Measurements from ENCODE around the gene GABBR2.

The GABBR2 gene

DNA sequence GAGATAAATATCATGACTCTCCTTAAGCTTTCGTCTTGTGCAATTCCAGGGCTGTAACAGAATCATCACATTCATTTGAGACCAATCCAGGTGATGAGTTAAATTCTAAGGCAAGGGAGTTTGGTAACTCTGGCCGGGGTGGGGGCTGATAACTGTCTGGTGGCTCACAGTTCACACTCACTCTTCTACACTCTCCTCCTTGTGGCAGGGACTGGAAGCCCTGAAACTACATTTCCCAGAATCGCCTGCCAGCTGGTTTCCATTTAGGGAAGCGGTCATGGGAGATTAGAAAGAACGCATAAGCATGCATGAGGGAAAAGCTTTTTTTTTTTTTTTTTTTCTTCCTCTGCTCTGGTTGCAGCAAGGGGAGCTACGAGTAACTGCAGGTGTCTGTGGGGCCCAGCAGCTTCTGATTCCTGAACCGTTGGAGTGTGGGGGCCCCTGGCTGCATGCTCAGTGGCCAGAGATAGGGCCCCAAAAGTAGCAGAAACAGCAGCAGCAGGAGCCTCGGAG lies 298.5 kb downstream of the GABBR2 start:
- Histone ChIP-seq H3K9me3 (ENCODE audit: control insufficient read depth, low read length) (no peaks in the 10 kb centered on the region), H3K27ac (ENCODE audit: insufficient read depth, low read length, poor library complexity, severe bottlenecking) (no peak overlapping the region), H3K4me3 (ENCODE audit: insufficient read depth, low read depth, low read length, poor library complexity, severe bottlenecking) (no peak overlapping the region), H3K36me3 (ENCODE audit: control insufficient read depth, insufficient read depth, low read length) (no peaks in the 10 kb centered on the region), H3K4me1 (ENCODE audit: control insufficient read depth, insufficient read depth, low read length, poor library complexity, severe bottlenecking) (no peaks in the 10 kb centered on the region), H3K27me3 (replicated peaks; ENCODE audit: control insufficient read depth, insufficient read depth, low read length, poor library complexity, severe bottlenecking) (no peaks in the 10 kb centered on the region)
- DNase-seq, result no peak

DNA sequence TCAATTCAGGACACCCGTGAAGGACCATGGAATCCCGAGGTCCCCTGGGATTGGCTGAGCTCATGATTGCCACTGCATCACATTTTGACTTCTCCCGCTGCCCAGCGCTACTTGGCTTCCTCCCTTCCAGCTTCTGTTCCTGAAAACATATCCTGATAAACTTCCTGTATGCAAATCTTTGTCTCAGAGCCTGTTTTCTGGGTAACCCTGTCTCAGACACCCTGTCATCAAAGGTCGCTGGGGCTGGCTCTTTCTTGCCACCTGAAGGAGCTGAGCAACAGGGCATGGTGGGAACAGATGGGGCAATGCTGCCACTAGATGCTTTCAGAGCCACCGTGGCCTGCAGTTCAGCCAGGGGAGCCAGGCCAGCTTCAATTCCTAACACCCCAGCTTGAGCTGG lies 299.0 kb downstream of the GABBR2 start:
- DNase-seq, result no peak
- Histone ChIP-seq H3K27ac (ENCODE audit: insufficient read depth, low read length, poor library complexity, severe bottlenecking) (no peak overlapping the region), H3K4me1 (ENCODE audit: control insufficient read depth, insufficient read depth, low read length, poor library complexity, severe bottlenecking) (no peaks in the 10 kb centered on the region), H3K9me3 (ENCODE audit: control insufficient read depth, low read length) (no peaks in the 10 kb centered on the region), H3K4me3 (ENCODE audit: insufficient read depth, low read depth, low read length, poor library complexity, severe bottlenecking) (no peak overlapping the region), H3K36me3 (ENCODE audit: control insufficient read depth, insufficient read depth, low read length) (no peaks in the 10 kb centered on the region), H3K27me3 (replicated peaks; ENCODE audit: control insufficient read depth, insufficient read depth, low read length, poor library complexity, severe bottlenecking) (no peaks in the 10 kb centered on the region)

GRCh38 chr9:98406469-98406868 lies 302.3 kb downstream of the GABBR2 start:
- no peaks in the 10 kb centered on the region for H3K9me3 ChIP-seq (ENCODE audit: control insufficient read depth, low read length)
- no peak overlapping the region for H3K4me3 ChIP-seq (ENCODE audit: insufficient read depth, low read depth, low read length, poor library complexity, severe bottlenecking)
- no peaks in the 10 kb centered on the region for H3K36me3 ChIP-seq (ENCODE audit: control insufficient read depth, insufficient read depth, low read length)
- H3K27me3 ChIP-seq (replicated peaks; ENCODE audit: control insufficient read depth, insufficient read depth, low read length, poor library complexity, severe bottlenecking), result no peaks in the 10 kb centered on the region
- no peaks in the 10 kb centered on the region for H3K4me1 ChIP-seq (ENCODE audit: control insufficient read depth, insufficient read depth, low read length, poor library complexity, severe bottlenecking)
- no peak overlapping the region for H3K27ac ChIP-seq (ENCODE audit: insufficient read depth, low read length, poor library complexity, severe bottlenecking)
- DNase-seq, result no peak

DNA sequence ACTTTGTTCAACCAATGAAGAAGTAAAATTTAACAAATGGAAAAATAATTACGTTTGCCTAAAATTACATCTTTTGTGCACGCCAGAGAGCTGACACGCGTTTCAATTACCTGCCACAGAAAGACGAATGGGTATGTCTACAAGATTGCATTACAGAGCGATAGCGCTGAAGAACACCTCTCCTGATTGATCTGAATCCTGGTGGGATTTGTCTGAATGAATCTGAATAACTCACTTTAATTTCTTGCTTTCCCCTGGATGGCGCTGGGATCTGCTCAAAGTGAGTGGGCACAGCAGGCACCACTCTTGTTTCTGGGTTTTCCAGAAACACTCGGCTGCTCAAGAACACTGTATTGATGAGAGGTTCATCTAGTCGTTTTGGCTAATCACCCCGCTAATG lies 304.5 kb downstream of the GABBR2 start:
- H3K27me3 ChIP-seq (replicated peaks; ENCODE audit: control insufficient read depth, insufficient read depth, low read length, poor library complexity, severe bottlenecking), result no peaks in the 10 kb centered on the region
- no peaks in the 10 kb centered on the region for H3K9me3 ChIP-seq (ENCODE audit: control insufficient read depth, low read length)
- no peak overlapping the region for H3K27ac ChIP-seq (ENCODE audit: insufficient read depth, low read length, poor library complexity, severe bottlenecking)
- no peak overlapping the region for H3K4me3 ChIP-seq (ENCODE audit: insufficient read depth, low read depth, low read length, poor library complexity, severe bottlenecking)
- H3K4me1 ChIP-seq (ENCODE audit: control insufficient read depth, insufficient read depth, low read length, poor library complexity, severe bottlenecking), result no peaks in the 10 kb centered on the region
- H3K36me3 ChIP-seq (ENCODE audit: control insufficient read depth, insufficient read depth, low read length), result no peaks in the 10 kb centered on the region
- DNase-seq, result no peak

DNA sequence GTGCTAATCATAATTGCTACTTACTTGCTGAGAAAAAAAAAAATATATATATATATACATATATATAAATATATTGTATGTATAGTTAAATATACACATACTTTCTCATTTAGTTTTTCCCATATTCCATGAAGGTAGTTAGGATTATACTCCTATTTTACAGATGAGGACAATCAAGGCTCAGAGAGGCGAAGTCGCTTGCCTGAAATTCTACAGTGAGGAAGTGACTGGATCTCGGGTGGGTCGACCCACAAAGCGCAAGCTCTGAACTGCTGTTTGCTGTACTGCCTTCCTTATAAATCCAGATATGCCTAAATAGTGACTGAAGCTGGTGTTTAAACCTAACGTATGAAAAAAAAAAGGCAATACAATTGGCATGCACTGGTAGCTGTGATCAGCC lies 305.0 kb downstream of the GABBR2 start:
- H3K4me3 ChIP-seq (ENCODE audit: insufficient read depth, low read depth, low read length, poor library complexity, severe bottlenecking), result no peak overlapping the region
- H3K27ac ChIP-seq (ENCODE audit: insufficient read depth, low read length, poor library complexity, severe bottlenecking), result no peak overlapping the region
- DNase-seq, result no peak
- no peaks in the 10 kb centered on the region for H3K4me1 ChIP-seq (ENCODE audit: control insufficient read depth, insufficient read depth, low read length, poor library complexity, severe bottlenecking)
- no peaks in the 10 kb centered on the region for H3K27me3 ChIP-seq (replicated peaks; ENCODE audit: control insufficient read depth, insufficient read depth, low read length, poor library complexity, severe bottlenecking)
- H3K9me3 ChIP-seq (ENCODE audit: control insufficient read depth, low read length), result no peaks in the 10 kb centered on the region
- H3K36me3 ChIP-seq (ENCODE audit: control insufficient read depth, insufficient read depth, low read length), result no peaks in the 10 kb centered on the region

- Histone ChIP-seq H3K4me3 (ENCODE audit: insufficient read depth, low read depth, low read length, poor library complexity, severe bottlenecking) (no peak overlapping the region), H3K9me3 (ENCODE audit: control insufficient read depth, low read length) (no peaks in the 10 kb centered on the region), H3K4me1 (ENCODE audit: control insufficient read depth, insufficient read depth, low read length, poor library complexity, severe bottlenecking) (no peaks in the 10 kb centered on the region), H3K36me3 (ENCODE audit: control insufficient read depth, insufficient read depth, low read length) (no peaks in the 10 kb centered on the region), H3K27me3 (replicated peaks; ENCODE audit: control insufficient read depth, insufficient read depth, low read length, poor library complexity, severe bottlenecking) (no peaks in the 10 kb centered on the region), H3K27ac (ENCODE audit: insufficient read depth, low read length, poor library complexity, severe bottlenecking) (no peak overlapping the region)
- DNase-seq, result no peak
Observed at GRCh38 chr9:98402019-98402840, 306.5 kb downstream of the GABBR2 start.

DNA sequence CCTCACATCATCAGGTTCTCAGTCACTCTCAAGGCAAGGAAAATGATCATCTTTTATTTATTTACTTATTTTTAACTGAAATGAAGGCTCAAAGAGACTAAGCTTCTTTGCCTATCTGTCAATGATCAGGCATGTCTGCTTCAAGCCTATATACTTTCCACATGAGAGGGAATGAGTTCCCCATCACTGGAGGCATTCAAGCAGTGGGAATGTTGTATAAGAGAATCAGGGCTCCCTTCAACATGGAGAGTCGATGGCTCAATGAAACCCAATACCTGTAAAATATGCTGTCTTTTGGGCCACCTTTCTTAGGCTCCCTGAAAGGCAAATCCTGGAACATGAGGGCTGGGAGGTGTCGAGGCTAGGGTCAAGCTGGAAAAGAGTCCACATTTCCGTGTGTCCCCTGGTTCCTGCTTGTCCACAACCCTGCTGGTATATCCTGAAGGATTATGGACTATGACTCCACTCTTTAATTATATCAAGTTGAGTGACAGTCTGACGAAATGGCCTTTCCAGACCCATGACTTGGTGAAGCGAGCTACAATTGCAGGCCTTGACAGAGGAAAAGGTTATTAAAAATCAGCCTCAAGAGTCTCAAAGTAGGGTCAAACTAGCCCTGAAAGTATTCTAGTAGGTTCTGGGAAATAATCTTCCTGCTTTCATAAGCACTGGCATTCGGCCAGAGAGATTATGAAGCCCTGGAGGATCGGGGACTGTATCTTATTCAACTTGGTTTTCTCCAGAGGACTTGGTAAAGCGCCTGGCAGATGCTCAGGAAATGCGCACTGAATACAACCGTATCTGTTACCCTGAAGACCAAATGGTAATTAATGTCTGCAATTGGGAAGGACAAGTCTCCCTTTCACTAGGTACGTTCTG lies 307.4 kb downstream of the GABBR2 start:
- no peaks in the 10 kb centered on the region for H3K4me1 ChIP-seq (ENCODE audit: control insufficient read depth, insufficient read depth, low read length, poor library complexity, severe bottlenecking)
- no peak overlapping the region for H3K27ac ChIP-seq (ENCODE audit: insufficient read depth, low read length, poor library complexity, severe bottlenecking)
- no peak for DNase-seq
- no peaks in the 10 kb centered on the region for H3K36me3 ChIP-seq (ENCODE audit: control insufficient read depth, insufficient read depth, low read length)
- H3K27me3 ChIP-seq (replicated peaks; ENCODE audit: control insufficient read depth, insufficient read depth, low read length, poor library complexity, severe bottlenecking), result no peaks in the 10 kb centered on the region
- H3K9me3 ChIP-seq (ENCODE audit: control insufficient read depth, low read length), result no peaks in the 10 kb centered on the region
- no peak overlapping the region for H3K4me3 ChIP-seq (ENCODE audit: insufficient read depth, low read depth, low read length, poor library complexity, severe bottlenecking)

- H3K27me3 ChIP-seq (replicated peaks; ENCODE audit: control insufficient read depth, insufficient read depth, low read length, poor library complexity, severe bottlenecking), result no peaks in the 10 kb centered on the region
- no peaks in the 10 kb centered on the region for H3K36me3 ChIP-seq (ENCODE audit: control insufficient read depth, insufficient read depth, low read length)
- H3K4me3 ChIP-seq (ENCODE audit: insufficient read depth, low read depth, low read length, poor library complexity, severe bottlenecking), result no peak overlapping the region
- DNase-seq, result no peak
- H3K9me3 ChIP-seq (ENCODE audit: control insufficient read depth, low read length), result no peaks in the 10 kb centered on the region
- no peaks in the 10 kb centered on the region for H3K4me1 ChIP-seq (ENCODE audit: control insufficient read depth, insufficient read depth, low read length, poor library complexity, severe bottlenecking)
- no peak overlapping the region for H3K27ac ChIP-seq (ENCODE audit: insufficient read depth, low read length, poor library complexity, severe bottlenecking)
Observed at GRCh38 chr9:98399950-98400683, 308.6 kb downstream of the GABBR2 start.

- H3K9me3 ChIP-seq (ENCODE audit: control insufficient read depth, low read length), result no peaks in the 10 kb centered on the region
- H3K4me1 ChIP-seq (ENCODE audit: control insufficient read depth, insufficient read depth, low read length, poor library complexity, severe bottlenecking), result no peaks in the 10 kb centered on the region
- no peak overlapping the region for H3K27ac ChIP-seq (ENCODE audit: insufficient read depth, low read length, poor library complexity, severe bottlenecking)
- no peaks in the 10 kb centered on the region for H3K36me3 ChIP-seq (ENCODE audit: control insufficient read depth, insufficient read depth, low read length)
- H3K4me3 ChIP-seq (ENCODE audit: insufficient read depth, low read depth, low read length, poor library complexity, severe bottlenecking), result no peak overlapping the region
- DNase-seq, result no peak
- no peaks in the 10 kb centered on the region for H3K27me3 ChIP-seq (replicated peaks; ENCODE audit: control insufficient read depth, insufficient read depth, low read length, poor library complexity, severe bottlenecking)
Observed at GRCh38 chr9:98396656-98397055, 312.1 kb downstream of the GABBR2 start.
